Activated CD8-positive, alpha-beta memory T cell treated with anti-CD3 and anti-CD28 coated beads for 4 hours (primary cell): ENCODE results near the gene OR10G4.
"Not testable (repeated sequence)": the region's sequence is repeated elsewhere in the genome, so short reads cannot be mapped to it uniquely, and the experiment has no call there.

Source experiments
- DNase-seq, 2 donors: peaks; one replicate each; pipeline ENCODE4 v3.0.0-alpha.2; 2020; ENCODE audit warnings: low read depth in 2 of 2

The OR10G4 gene, protein sequence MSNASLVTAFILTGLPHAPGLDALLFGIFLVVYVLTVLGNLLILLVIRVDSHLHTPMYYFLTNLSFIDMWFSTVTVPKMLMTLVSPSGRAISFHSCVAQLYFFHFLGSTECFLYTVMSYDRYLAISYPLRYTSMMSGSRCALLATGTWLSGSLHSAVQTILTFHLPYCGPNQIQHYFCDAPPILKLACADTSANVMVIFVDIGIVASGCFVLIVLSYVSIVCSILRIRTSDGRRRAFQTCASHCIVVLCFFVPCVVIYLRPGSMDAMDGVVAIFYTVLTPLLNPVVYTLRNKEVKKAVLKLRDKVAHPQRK

DNA sequence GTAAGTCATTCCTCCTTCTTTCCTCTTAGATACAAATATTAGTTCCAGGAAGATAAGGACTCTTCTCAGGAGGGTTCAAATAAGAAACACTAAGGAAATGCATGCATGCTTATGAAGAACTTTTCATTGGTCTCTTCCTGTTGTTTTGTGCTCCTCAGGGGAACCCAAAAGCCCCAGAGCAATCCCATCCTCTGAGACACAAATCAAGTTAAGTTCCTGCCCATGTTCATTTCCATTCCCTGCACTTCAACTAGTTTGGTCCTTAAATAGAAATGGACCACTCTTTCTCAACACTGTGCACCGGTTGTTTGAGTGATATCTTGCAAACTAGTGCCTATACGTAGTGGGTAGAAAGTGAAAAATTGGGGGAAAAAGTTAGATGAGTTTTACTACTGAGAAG, at the start of gene OR10G4:
OR10G4 (plus strand) TSS at position 301 of the 400 bp plus-strand sequence. CDS start 2,578 bp downstream, outside the sequence.
- DNase-seq: no peak

- DNase-seq: no peak
Observed at GRCh38 chr11:123973816-123974215, 39.0 kb upstream of the OR10G4 start.

- no peak for DNase-seq
Observed at GRCh38 chr11:123976770-123977560, 35.8 kb upstream of the OR10G4 start.

DNA sequence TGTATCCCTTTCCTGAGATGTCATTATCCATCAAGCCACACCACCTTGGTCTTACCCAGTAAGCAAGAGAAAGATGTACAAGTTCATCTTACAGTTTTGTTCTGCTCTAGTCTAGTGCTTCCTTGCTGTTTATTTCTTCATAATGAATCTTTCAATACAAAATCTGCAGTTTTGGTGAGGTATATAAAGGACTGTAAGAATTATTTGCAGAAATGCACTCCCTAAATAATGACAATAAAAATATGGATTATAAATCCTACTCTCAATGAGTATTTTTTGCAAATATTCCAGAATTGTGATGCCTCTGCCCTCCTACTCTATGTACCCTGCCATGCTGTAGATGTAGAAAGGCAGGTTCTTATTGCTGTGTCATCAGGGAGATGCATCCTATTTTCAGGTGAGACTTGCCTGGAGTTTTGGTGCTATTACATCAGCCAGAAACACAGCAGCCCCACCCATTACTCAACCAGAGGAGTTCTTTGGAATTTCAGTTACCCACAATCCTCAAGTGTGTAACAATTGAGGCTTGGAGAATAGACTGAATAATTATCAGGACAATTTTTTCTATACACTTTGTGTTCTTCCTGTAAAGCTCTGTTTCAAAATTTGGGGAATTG, 35.0 kb upstream of the OR10G4 start, which contains the start of gene OR10S1:
OR10S1 (minus strand) TSS at position 51 of the 617 bp plus-strand sequence. CDS start 117 bp downstream, outside the sequence.
- DNase-seq: no peak

DNA sequence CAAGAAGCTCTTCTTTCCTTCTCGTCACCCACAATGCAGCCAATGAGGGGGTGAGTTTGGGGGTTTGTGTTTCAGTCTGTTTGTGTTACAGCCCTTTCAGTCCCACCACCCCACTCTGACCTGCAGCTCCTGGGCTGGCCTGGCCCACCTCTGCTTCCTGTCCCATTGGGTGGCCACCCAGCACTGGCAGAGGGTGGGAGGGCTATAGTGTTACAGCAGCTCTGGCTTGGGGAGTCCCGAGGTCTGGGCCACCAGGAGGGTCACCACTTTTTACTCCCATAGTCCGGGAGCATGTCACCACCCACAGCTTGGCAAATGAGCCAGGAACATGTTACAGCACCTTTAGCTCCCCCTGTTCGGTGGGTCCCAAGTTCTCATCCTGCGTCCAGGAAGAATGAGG, 33.5 kb upstream of the OR10G4 start:
- DNase-seq: no peak

DNA sequence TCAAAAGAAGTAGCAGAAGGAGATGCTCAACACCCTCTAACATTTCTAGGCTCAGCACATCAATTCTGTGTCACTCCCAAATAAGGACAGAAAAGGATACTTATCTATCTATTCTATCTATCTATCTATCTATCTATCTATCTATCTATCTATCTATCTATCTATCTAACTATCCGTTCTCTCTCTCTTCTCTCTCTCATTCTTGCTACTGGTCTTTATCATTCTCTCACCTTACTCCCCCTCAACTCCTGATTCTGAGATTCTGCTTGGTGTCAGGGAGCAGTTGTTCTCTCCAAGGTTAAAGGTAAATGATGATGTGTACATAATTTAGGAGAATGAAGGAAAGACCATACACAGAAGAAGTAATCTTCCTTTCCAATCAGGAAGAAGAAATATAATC, 17.7 kb upstream of the OR10G4 start, which contains the start of gene OR10G6:
OR10G6 (minus strand) TSS at position 43 of the 400 bp plus-strand sequence; CDS start at position 43, 0 bp downstream.
- DNase-seq: no peak

- not testable (repeated sequence) for DNase-seq
Observed at GRCh38 chr11:124015837-124016236, 3.0 kb downstream of the OR10G4 start.

GRCh38 chr11:124026498-124026897, 13.7 kb downstream of the OR10G4 start, which contains the start of gene OR10G8:
TSS of gene OR10G8 (plus strand) at chr11:124026798. CDS start at chr11:124029623, 2,825 bp downstream.
- DNase-seq: no peak

GRCh38 chr11:124036666-124037065, 23.9 kb downstream of the OR10G4 start:
- no peak for DNase-seq

DNA sequence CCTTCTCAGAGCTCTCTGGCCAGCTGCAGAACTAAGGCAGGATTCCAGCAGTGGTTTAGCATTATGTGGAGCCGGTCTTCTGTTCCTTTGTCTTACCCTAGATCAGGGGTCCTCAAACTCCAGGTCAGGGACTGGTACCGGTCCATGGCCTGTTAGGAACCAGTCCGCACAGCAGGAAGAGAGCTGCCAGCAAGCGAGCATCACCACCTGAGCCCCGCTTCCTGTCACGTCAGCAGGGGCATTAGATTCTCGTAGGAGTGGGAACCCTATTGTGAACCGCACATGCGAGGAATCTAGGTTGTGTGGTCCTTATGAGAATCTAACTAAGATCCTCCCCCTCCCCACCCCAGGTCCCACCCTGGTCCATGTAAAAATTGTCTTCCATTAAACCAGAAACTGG, 26.8 kb downstream of the OR10G4 start:
- no peak for DNase-seq

GRCh38 chr11:124041254-124041653, 28.5 kb downstream of the OR10G4 start, which contains the start of gene OR10G7:
TSS of gene OR10G7 (minus strand) at chr11:124041325. CDS start at chr11:124039001, 2,324 bp downstream.
- no peak for DNase-seq

DNA sequence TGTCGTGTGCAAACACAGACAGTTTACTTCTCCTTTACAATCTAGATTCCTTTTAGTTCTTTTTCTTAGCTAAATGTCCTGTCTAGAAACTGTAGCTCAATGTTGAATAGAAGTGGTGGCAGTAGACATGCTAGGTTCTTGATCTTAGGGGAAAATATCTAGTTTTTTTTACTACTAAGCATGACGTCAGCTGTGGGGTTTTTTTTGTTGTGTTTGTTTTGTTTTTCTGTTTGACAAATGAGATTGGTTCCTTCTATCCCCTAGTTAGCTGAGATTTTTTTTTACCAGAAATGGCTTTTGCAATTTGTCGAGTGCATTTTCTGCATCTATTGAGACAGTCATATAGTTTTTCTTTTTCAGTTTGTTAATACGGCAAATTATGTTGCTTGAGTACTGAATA, 30.6 kb downstream of the OR10G4 start:
- DNase-seq: no peak

GRCh38 chr11:124050748-124051147, 38.0 kb downstream of the OR10G4 start:
- DNase-seq: no peak

GRCh38 chr11:124052966-124053365, 40.2 kb downstream of the OR10G4 start:
- DNase-seq: no peak
